T follicular helper cell (primary cell): Measurements from ENCODE around the gene TRPV4.

Experiments used
- DNase-seq: peaks from one replicate; pipeline ENCODE4 v3.0.0-alpha.2; 2020; ENCODE audit warnings: low read depth

Gene TRPV4

GRCh38 chr12:109739747-109740693, 93.2 kb downstream of the TRPV4 start:
- no peak for DNase-seq

GRCh38 chr12:109738878-109739665, 94.1 kb downstream of the TRPV4 start:
- DNase-seq: no peak

- no peak for DNase-seq
These were observed 95.0 kb downstream of the TRPV4 start for GRCh38 chr12:109738209-109738608.

GRCh38 chr12:109737631-109738030, 95.6 kb downstream of the TRPV4 start:
- no peak for DNase-seq

- DNase-seq: no peak
These were observed 96.1 kb downstream of the TRPV4 start for GRCh38 chr12:109737126-109737525.

GRCh38 chr12:109736552-109737108, 96.6 kb downstream of the TRPV4 start:
- no peak for DNase-seq

GRCh38 chr12:109735825-109736551, 97.2 kb downstream of the TRPV4 start:
- DNase-seq: no peak

- DNase-seq: no peak
These were observed 98.1 kb downstream of the TRPV4 start for GRCh38 chr12:109735051-109735521.

GRCh38 chr12:109734219-109735000, 98.8 kb downstream of the TRPV4 start:
- DNase-seq: no peak
